Activated CD4-positive, alpha-beta T cell treated with anti-CD3 and anti-CD28 coated beads for 4 hours (primary cell): ENCODE measurements around the gene AGRP.

ENCODE experiments used
- DNase-seq, 2 donors: peaks; one replicate each; pipeline ENCODE4 v3.0.0-alpha.2; 2020

AGRP gene

DNA sequence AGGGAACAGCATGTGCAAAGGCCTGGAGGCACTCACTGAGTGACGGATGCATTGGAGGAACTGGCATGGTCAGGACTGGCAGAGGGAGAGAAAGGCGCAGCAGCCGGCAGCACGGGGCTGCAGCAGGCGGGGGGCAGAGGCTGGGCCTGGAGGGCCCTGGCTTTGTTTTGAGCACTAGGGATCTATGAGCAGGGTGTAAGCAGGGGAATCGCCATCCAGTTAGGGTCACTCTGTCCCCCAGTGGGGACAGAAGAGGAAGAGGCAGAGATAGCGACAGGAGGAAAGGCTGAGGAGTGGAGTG lies 38.3 kb downstream of the AGRP start:
- DNase-seq: no peak

DNA sequence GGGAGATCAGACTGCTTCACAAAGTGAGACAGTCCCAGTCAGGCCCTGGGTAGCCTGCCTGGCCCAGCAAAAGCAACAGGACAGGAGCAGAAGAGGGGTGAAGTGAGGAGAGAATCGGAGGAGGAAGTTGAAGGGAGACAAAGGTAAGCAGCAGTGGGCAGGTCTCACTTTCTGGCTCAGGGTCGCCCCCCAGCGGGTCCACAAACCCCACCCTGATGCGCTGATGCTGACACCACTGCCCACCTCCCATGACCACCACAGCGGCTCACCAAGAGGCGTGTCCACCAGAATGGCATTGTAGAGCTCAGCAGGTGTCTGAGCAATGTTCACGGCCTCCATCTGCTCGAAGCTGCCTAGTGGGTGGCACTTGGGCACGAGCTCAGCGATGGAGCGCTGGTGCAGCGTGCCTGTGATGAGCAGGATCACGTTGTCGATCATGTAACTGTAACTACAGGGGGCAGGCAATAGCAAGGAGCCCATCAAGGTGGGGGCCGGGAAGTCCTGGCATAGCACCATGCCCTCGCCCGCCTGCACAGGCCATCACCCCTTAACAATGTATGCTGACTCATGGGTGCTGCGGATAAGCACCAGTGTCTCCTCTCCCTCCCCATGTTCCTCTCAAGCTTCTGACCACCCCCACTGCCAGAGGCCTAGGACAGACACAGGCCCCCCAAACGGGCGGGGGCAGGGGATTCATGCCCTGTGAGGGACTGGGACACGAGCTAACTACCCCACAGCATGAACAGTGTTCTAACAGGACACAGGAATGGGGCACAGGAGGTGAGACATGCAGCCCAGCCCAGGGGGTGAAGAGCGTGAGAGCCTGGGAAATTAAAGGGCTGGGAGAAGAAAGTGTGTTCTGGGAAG lies 38.9 kb downstream of the AGRP start:
- no peak for DNase-seq

DNA sequence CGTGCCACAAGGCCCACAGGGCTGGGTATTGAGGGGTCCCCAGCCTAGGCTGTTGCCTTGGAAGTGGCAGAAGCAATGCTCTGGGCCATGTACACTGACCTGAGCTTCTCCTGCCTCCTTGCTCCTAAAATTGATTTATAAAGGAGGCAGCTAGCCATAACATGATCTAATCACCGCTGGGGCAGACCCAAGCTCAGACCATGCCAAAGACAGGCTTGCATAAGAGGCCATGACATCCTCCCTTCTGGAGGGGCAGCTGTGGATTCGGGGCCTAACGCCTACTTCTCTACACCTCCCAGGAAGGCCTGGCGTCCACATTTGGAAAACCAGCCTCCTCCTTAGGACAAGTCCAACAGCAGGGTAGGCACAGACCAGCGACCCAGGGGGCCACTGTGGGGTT lies 40.1 kb downstream of the AGRP start:
- DNase-seq: no peak

DNA sequence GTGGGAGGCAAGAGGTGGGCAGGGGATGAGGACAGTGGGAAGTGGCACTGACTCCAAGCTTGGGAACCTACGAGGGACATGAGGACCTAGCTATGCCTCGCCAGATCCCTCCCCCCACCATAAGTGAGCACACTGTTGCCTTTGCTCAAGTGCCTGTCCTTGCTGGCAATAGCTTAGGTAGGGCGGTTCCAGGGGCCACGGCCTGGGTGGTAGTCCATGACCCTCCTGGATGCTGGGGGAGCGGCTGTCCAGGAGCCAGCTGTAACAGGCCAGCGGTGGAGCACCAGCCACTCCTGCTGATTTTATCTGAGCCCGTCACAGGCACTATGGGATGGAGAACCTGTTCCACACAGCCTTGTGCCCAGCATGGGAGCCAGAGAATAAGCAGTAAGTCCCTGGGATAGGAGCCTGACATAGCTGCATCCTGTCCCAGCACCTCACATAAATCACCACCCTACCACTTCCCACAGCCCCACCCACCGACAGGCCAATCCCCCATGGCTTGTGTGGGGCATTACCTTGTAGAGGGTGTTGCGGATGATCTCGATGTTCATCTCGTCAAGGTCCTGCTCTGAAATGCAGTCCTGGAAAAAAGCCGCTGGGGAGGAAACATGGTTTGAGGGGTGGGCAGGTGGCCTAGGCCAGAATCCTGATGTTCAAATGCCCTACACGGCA lies 40.6 kb downstream of the AGRP start:
- DNase-seq: no peak

DNA sequence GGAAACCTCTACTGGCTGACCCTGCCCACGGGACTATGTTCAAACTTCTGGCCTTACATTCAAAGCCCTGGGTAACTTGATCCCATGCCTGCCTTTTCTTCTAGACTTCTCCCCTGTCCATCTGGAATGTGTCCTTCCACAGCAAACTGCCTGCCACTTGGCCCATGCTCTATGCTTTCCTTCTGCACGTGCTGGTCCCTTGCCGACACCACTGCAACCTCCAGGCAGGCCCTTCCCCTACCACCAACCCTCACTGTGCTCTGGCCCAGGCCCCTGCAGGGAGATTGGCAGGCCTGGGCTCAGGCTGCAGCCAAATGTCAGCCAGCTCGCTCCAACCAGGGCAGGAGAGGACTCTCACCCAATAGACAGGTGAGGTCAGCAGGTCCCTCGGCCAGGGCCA lies 41.4 kb downstream of the AGRP start:
- no peak for DNase-seq

DNA sequence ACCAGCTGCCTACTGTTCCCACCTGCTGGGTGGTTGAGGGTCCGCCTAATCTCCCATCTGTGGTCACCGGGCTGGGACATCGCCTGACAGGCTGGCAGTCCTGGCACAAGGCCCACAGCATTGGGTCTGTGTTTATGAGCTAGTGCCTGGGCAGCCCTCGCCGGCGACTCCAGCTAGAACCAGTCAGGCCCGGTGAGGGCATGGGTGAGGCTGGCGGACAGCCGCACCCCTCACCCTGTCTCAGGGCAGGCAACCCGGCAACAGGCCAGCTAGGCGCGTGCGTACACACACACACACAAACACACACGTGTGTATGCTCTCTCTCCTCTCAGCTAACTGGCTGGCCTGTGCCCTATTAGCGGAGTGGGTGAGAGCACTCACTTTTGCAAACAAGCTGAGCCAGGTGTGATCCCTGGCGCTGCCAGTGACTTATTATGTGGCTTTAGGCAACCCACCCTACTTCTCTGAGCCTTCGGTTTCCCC lies 42.0 kb downstream of the AGRP start:
- no peak for DNase-seq

DNA sequence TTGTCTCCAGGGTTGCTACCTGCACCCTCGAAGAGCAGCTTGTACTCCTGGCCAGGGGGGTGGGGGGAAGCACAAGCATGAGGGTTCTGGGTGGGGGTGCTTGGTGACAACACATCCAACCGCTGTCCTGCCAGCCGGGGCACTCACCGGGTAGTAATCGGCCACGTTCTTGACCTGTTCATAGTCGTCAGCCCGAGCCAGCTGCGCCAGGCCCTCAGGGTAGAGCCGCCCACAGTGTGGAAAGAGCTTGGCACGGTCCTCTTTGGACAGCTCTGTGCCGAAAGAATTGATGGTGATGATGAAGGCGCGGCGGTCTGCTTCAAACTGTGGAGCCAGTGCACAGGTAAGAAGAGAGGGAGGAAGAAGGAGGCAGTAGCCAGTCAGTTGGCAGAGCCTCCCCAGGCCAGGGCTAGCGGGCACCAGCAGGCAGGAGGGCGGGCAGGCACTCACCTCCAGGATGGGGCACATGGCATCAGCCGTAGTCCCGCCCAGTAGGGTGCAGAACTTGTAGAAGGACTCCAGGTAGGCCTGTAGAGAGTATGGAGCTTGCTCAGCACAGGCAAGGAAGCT lies 44.4 kb downstream of the AGRP start:
- no peak for DNase-seq

DNA sequence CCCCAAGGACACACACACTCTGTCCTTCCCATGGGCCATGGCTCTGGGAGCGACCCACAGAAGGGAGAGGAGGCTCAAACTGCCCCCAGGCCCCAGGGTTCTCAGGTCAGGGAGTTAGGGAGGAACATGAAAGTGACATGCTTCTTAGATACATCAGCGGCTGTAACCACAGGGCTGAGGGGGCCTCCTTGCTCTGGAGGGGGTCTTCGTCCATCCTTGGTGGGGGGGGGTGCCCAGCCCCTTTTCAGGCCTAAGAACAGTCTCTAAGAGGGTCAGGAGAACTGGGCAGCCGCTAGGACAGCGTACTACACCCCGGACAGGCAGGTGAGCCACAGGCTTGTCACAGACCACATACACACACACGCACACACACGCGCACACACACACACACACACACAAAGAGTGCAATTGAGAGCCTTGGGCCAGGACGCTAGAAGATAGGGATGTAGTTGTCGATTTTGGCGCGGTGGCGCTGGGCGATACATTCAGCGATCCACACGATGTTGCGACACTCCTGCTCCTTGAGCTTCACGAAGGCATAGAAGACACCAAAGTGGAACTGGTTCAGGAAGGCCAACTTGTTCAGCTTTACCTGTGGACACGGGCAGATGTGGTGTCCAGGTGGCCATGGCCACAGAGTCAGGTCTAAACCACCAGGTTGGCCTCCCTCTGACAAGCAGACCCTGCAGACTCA lies 45.1 kb downstream of the AGRP start:
- no peak for DNase-seq

DNA sequence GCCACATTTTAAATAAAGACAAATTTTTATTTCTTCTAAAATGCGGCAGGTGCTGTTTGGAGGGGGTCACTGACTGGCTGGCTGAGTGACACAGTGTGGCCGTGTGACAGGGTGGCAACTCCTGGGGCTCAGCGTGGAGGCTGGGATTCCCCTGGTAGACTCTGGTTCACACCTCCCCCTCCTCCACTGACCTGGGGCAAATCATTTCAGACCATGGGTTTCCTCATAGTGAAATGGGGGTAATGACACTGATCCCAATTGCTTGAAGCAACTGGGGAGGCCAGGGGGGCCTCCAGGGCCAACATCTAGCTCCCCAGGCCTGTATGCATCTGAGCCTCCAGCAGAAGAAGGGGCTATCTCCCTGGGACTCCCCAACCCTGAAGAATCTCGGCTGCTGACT lies 45.8 kb downstream of the AGRP start:
- no peak for DNase-seq

DNA sequence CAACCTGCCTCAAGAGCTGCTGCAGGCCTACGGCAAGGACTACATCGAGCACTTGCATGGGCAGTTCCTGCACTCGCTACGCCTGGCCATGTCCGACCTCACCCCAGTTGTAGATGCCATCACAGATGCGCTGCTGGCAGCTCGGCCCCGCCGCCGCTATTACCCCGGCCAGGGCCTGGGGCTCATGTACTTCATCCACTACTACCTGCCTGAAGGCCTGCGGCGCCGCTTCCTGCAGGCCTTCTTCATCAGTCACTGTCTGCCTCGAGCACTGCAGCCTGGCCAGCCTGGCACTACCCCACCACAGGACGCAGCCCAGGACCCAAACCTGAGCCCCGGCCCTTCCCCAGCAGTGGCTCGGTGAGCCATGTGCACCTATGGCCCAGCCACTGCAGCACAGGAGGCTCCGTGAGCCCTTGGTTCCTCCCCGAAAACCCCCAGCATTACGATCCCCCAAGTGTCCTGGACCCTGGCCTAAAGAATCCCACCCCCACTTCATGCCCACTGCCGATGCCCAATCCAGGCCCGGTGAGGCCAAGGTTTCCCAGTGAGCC lies 46.6 kb downstream of the AGRP start:
- DNase-seq: no peak

DNA sequence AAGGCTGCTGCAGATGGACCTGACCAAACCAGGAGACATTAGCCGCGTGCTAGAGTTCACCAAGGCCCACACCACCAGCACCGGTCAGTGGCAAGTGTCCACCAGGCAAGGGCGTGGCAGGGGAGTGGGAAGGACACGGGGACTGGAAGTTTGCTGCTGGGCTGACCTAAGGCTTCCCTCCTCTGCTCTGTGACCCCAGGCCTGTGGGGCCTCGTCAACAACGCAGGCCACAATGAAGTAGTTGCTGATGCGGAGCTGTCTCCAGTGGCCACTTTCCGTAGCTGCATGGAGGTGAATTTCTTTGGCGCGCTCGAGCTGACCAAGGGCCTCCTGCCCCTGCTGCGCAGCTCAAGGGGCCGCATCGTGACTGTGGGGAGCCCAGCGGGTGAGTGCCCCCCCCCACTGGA lies 47.6 kb downstream of the AGRP start:
- no peak for DNase-seq

DNA sequence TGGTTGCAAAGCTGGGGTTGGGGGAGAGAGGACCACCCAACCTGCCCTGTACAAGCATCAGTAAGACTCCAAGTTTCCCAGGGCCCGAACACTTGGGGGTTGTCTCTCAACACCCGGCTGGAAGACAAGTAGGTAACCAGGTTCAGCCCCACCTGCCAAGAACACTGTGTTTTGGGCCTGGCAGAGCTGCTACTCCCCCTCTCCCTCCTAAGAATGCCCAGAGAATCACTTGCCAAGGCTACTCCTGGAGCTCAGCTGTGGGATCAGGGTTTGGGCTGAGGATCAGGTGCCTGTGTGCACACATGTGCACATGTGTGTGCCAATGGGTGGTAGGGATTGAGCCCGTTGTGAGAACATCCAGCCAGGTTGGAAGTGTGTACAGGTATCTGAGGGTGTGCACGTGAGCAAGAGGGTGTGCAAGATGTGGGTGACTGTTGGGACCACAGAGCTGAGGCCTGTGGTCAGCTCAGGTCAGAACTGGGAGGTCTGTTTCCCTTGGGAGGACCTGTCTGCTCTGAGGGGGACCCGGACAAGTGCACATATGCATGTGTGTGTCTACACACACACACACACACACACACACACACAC lies 50.1 kb downstream of the AGRP start:
- no peak for DNase-seq
